Stimulated activated naive CD8-positive, alpha-beta T cell treated with anti-CD3 and anti-CD28 coated beads, Interleukin-15, amount 100 ng/mL, for 72 hours (primary cell): Measurements from ENCODE around the gene ORM2.
A peak's percentile ranks its signal among the peaks of the same experiment; 100 is the strongest.

Source experiments
- ATAC-seq: fragments of 150-1000 bp; cut with Tn5 transposase; 2 replicates; pipeline ENCODE4 v1.10.0; 2021; ENCODE audit warnings: mild to moderate bottlenecking, moderate library complexity
- DNase-seq, 2 donors: peaks; one replicate each; pipeline ENCODE4 v3.0.0; 2021 to 2022
- H3K27ac Mint-ChIP-seq, 2 donors: one replicate each; pipeline ENCODE4 v1.8.0; 2022; ENCODE audit warnings: mild to moderate bottlenecking in 2 of 2, mixed read lengths in 2 of 2, moderate library complexity in 2 of 2
- H3K27me3 Mint-ChIP-seq: one replicate; pipeline ENCODE4 v1.8.0; 2022; ENCODE audit warnings: mixed read lengths
- H3K4me1 Mint-ChIP-seq: one replicate; pipeline ENCODE4 v1.8.0; 2022; ENCODE audit warnings: mild to moderate bottlenecking, mixed read lengths
- H3K4me3 Mint-ChIP-seq, 2 donors: one replicate each; pipeline ENCODE4 v1.8.0; 2022; ENCODE audit warnings: mild to moderate bottlenecking in 2 of 2, mixed read lengths in 2 of 2, moderate library complexity in 1 of 2
- H3K9me3 Mint-ChIP-seq, 2 donors: one replicate each; pipeline ENCODE4 v1.8.0; 2022; ENCODE audit warnings: mixed read lengths in 2 of 2

ORM2 gene

GRCh38 chr9:114344692-114345091, 15.0 kb downstream of the ORM2 start:
- no peak for DNase-seq
- Mint-ChIP-seq H3K9me3 (no peaks in the 10 kb centered on the region), H3K27ac (peak overlapping the region in 1 of 2 donors; percentile 81), H3K4me1 (peaks cover 83% of the 10 kb centered on the region), H3K4me3 (peak overlapping the region in 1 of 2 donors; percentile 23), H3K27me3 (no peaks in the 10 kb centered on the region)
- ATAC-seq: no peak

- no peak for ATAC-seq
- no peaks in the 10 kb centered on the region for H3K27me3 Mint-ChIP-seq
- peaks cover 83% of the 10 kb centered on the region for H3K4me1 Mint-ChIP-seq
- no peaks in the 10 kb centered on the region for H3K9me3 Mint-ChIP-seq
- DNase-seq: no peak
- H3K4me3 Mint-ChIP-seq: peak overlapping the region in 1 of 2 donors; percentile 35
- peak overlapping the region in 1 of 2 donors; percentile 60 for H3K27ac Mint-ChIP-seq
These were observed 15.9 kb downstream of the ORM2 start for GRCh38 chr9:114345493-114346065.

- ATAC-seq (no peak), DNase-seq (no peak)
- Mint-ChIP-seq H3K4me3 (no peak overlapping the region), H3K27ac (peak overlapping the region in 1 of 2 donors; percentile 60), H3K4me1 (peaks cover 83% of the 10 kb centered on the region), H3K27me3 (no peaks in the 10 kb centered on the region), H3K9me3 (no peaks in the 10 kb centered on the region)
These were observed 16.5 kb downstream of the ORM2 start for GRCh38 chr9:114346146-114346545.

- H3K27ac Mint-ChIP-seq: peak overlapping the region; percentile 98 to 99
- H3K9me3 Mint-ChIP-seq: no peaks in the 10 kb centered on the region
- no peaks in the 10 kb centered on the region for H3K27me3 Mint-ChIP-seq
- peaks cover 86% of the 10 kb centered on the region for H3K4me1 Mint-ChIP-seq
- ATAC-seq (no peak), DNase-seq (no peak)
- H3K4me3 Mint-ChIP-seq: peak overlapping the region; percentile 68 to 88
These were observed 18.0 kb downstream of the ORM2 start for GRCh38 chr9:114347675-114348074.

- DNase-seq: no peak
- H3K27ac Mint-ChIP-seq: peak overlapping the region; percentile 98 to 99
- no peak for ATAC-seq
- peaks cover 85% of the 10 kb centered on the region for H3K4me1 Mint-ChIP-seq
- peak overlapping the region; percentile 68 to 88 for H3K4me3 Mint-ChIP-seq
- no peaks in the 10 kb centered on the region for H3K27me3 Mint-ChIP-seq
- no peaks in the 10 kb centered on the region for H3K9me3 Mint-ChIP-seq
These were observed 18.7 kb downstream of the ORM2 start for GRCh38 chr9:114348261-114348905.

- no peaks in the 10 kb centered on the region for H3K9me3 Mint-ChIP-seq
- DNase-seq: peak; percentile 86 to 98
- ATAC-seq: peak; percentile 95
- peak overlapping the region; percentile 98 to 99 for H3K27ac Mint-ChIP-seq
- no peaks in the 10 kb centered on the region for H3K27me3 Mint-ChIP-seq
- H3K4me1 Mint-ChIP-seq: peaks cover 87% of the 10 kb centered on the region
- H3K4me3 Mint-ChIP-seq: peak overlapping the region; percentile 68 to 88
These were observed 19.3 kb downstream of the ORM2 start for GRCh38 chr9:114348906-114349482.

- Mint-ChIP-seq H3K4me3 (peak overlapping the region; percentile 68 to 88), H3K27ac (peak overlapping the region; percentile 98 to 99), H3K9me3 (no peaks in the 10 kb centered on the region), H3K27me3 (no peaks in the 10 kb centered on the region), H3K4me1 (peaks cover 82% of the 10 kb centered on the region)
- no peak for DNase-seq
- ATAC-seq: peak; percentile 4
These were observed 20.2 kb downstream of the ORM2 start for GRCh38 chr9:114349713-114350480.

- peak overlapping the region; percentile 94 to 99 for H3K27ac Mint-ChIP-seq
- H3K4me1 Mint-ChIP-seq: peaks cover 80% of the 10 kb centered on the region
- H3K27me3 Mint-ChIP-seq: no peaks in the 10 kb centered on the region
- no peak for ATAC-seq
- H3K4me3 Mint-ChIP-seq: peak overlapping the region; percentile 15 to 45
- H3K9me3 Mint-ChIP-seq: no peaks in the 10 kb centered on the region
- DNase-seq: no peak
These were observed 21.1 kb downstream of the ORM2 start for GRCh38 chr9:114350636-114351401.

GRCh38 chr9:114351932-114352331, 22.3 kb downstream of the ORM2 start:
- peak overlapping the region in 1 of 2 donors; percentile 1 for H3K4me3 Mint-ChIP-seq
- no peaks in the 10 kb centered on the region for H3K27me3 Mint-ChIP-seq
- ATAC-seq (no peak), DNase-seq (no peak)
- peak overlapping the region in 1 of 2 donors; percentile 29 for H3K27ac Mint-ChIP-seq
- peaks cover 80% of the 10 kb centered on the region for H3K4me1 Mint-ChIP-seq
- no peaks in the 10 kb centered on the region for H3K9me3 Mint-ChIP-seq

GRCh38 chr9:114355821-114356220, 26.2 kb downstream of the ORM2 start:
- no peaks in the 10 kb centered on the region for H3K9me3 Mint-ChIP-seq
- peak overlapping the region in 1 of 2 donors; percentile 89 for H3K27ac Mint-ChIP-seq
- no peaks in the 10 kb centered on the region for H3K27me3 Mint-ChIP-seq
- no peak for ATAC-seq
- H3K4me1 Mint-ChIP-seq: peaks cover 80% of the 10 kb centered on the region
- no peak overlapping the region for H3K4me3 Mint-ChIP-seq
- DNase-seq: no peak

GRCh38 chr9:114356792-114357191, 27.1 kb downstream of the ORM2 start:
- Mint-ChIP-seq H3K4me3 (no peak overlapping the region), H3K27me3 (no peaks in the 10 kb centered on the region), H3K4me1 (peaks cover 80% of the 10 kb centered on the region), H3K27ac (peak overlapping the region; percentile 72 to 89), H3K9me3 (no peaks in the 10 kb centered on the region)
- no peak for DNase-seq
- no peak for ATAC-seq

- Mint-ChIP-seq H3K27me3 (no peaks in the 10 kb centered on the region), H3K4me3 (no peak overlapping the region), H3K9me3 (no peaks in the 10 kb centered on the region), H3K27ac (peak overlapping the region in 1 of 2 donors; percentile 89), H3K4me1 (peaks cover 80% of the 10 kb centered on the region)
- ATAC-seq (no peak), DNase-seq (no peak)
These were observed 27.7 kb downstream of the ORM2 start for GRCh38 chr9:114357360-114357759.

- DNase-seq: no peak
- no peak for ATAC-seq
- Mint-ChIP-seq H3K4me1 (peaks cover 78% of the 10 kb centered on the region), H3K27ac (peak overlapping the region in 1 of 2 donors; percentile 89), H3K4me3 (no peak overlapping the region), H3K9me3 (no peaks in the 10 kb centered on the region), H3K27me3 (no peaks in the 10 kb centered on the region)
These were observed 28.3 kb downstream of the ORM2 start for GRCh38 chr9:114357911-114358328.

GRCh38 chr9:114359801-114360200, 30.1 kb downstream of the ORM2 start:
- Mint-ChIP-seq H3K27me3 (no peaks in the 10 kb centered on the region), H3K4me3 (no peak overlapping the region), H3K9me3 (no peaks in the 10 kb centered on the region), H3K27ac (peak overlapping the region; percentile 50 to 92), H3K4me1 (peaks cover 92% of the 10 kb centered on the region)
- no peak for DNase-seq
- ATAC-seq: no peak

GRCh38 chr9:114361542-114361941, 31.9 kb downstream of the ORM2 start:
- H3K9me3 Mint-ChIP-seq: no peaks in the 10 kb centered on the region
- H3K27ac Mint-ChIP-seq: peak overlapping the region; percentile 57 to 98
- no peak overlapping the region for H3K4me3 Mint-ChIP-seq
- no peak for DNase-seq
- ATAC-seq: no peak
- H3K4me1 Mint-ChIP-seq: peaks cover 92% of the 10 kb centered on the region
- H3K27me3 Mint-ChIP-seq: no peaks in the 10 kb centered on the region
